CD4-positive, alpha-beta T cell treated with Interleukin-4 for 4 hours (primary cell): ENCODE data around the gene PDK1.

Source experiments
- DNase-seq: peaks from one replicate; pipeline ENCODE4 v3.0.0-alpha.2; 2020

PDK1 gene

GRCh38 chr2:172600557-172601008 lies 44.7 kb downstream of the PDK1 start:
- no peak for DNase-seq

GRCh38 chr2:172606285-172606684 lies 50.4 kb downstream of the PDK1 start:
- DNase-seq: no peak

- DNase-seq: no peak
Observed at GRCh38 chr2:172607379-172607928, 51.6 kb downstream of the PDK1 start.

GRCh38 chr2:172609488-172609887 lies 53.6 kb downstream of the PDK1 start:
- DNase-seq: no peak

GRCh38 chr2:172612051-172612450 lies 56.2 kb downstream of the PDK1 start:
- no peak for DNase-seq

GRCh38 chr2:172613040-172613439 lies 57.1 kb downstream of the PDK1 start:
- no peak for DNase-seq

GRCh38 chr2:172613615-172614231 lies 57.8 kb downstream of the PDK1 start:
- DNase-seq: no peak

- no peak for DNase-seq
Observed at GRCh38 chr2:172614932-172615331, 59.0 kb downstream of the PDK1 start.

GRCh38 chr2:172615727-172616261 lies 59.9 kb downstream of the PDK1 start:
- DNase-seq: no peak

- DNase-seq: no peak
Observed at GRCh38 chr2:172617115-172617514, 61.2 kb downstream of the PDK1 start.

- DNase-seq: no peak
Observed at GRCh38 chr2:172623249-172623965, 67.5 kb downstream of the PDK1 start.

- no peak for DNase-seq
Observed at GRCh38 chr2:172624996-172625395, 69.1 kb downstream of the PDK1 start.

- no peak for DNase-seq
Observed at GRCh38 chr2:172627181-172627580, 71.3 kb downstream of the PDK1 start.

GRCh38 chr2:172628085-172628484 lies 72.2 kb downstream of the PDK1 start:
- no peak for DNase-seq

- DNase-seq: no peak
Observed at GRCh38 chr2:172629586-172629985, 73.7 kb downstream of the PDK1 start.

GRCh38 chr2:172630181-172630580 lies 74.3 kb downstream of the PDK1 start:
- no peak for DNase-seq

GRCh38 chr2:172634477-172634876 lies 78.6 kb downstream of the PDK1 start:
- no peak for DNase-seq

- DNase-seq: no peak
Observed at GRCh38 chr2:172635548-172635947, 79.7 kb downstream of the PDK1 start.

- DNase-seq: no peak
Observed at GRCh38 chr2:172639256-172639655, 83.4 kb downstream of the PDK1 start.

GRCh38 chr2:172639823-172640222 lies 83.9 kb downstream of the PDK1 start:
- no peak for DNase-seq

GRCh38 chr2:172640389-172640788 lies 84.5 kb downstream of the PDK1 start:
- no peak for DNase-seq

GRCh38 chr2:172642301-172643020 lies 86.6 kb downstream of the PDK1 start:
- DNase-seq: no peak

- DNase-seq: no peak
Observed at GRCh38 chr2:172643142-172643541, 87.3 kb downstream of the PDK1 start.
